ENCODE results near the gene ADK.

- TF ChIP-seq, protein P1, sequence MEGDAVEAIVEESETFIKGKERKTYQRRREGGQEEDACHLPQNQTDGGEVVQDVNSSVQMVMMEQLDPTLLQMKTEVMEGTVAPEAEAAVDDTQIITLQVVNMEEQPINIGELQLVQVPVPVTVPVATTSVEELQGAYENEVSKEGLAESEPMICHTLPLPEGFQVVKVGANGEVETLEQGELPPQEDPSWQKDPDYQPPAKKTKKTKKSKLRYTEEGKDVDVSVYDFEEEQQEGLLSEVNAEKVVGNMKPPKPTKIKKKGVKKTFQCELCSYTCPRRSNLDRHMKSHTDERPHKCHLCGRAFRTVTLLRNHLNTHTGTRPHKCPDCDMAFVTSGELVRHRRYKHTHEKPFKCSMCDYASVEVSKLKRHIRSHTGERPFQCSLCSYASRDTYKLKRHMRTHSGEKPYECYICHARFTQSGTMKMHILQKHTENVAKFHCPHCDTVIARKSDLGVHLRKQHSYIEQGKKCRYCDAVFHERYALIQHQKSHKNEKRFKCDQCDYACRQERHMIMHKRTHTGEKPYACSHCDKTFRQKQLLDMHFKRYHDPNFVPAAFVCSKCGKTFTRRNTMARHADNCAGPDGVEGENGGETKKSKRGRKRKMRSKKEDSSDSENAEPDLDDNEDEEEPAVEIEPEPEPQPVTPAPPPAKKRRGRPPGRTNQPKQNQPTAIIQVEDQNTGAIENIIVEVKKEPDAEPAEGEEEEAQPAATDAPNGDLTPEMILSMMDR (IDR thresholded peaks at IDR 0.05), result no peak
- no peak for TF ChIP-seq POLR2A (IDR thresholded peaks at IDR 0.05)
- no peak for TF ChIP-seq EP300 (IDR thresholded peaks at IDR 0.05)
Measured at GRCh38 chr10:74643596-74643975, 492.6 kb downstream of the ADK start.

All from gastroesophageal sphincter (tissue), 3 donors.